ENCODE data around the gene WNT3A. TPM values are rescaled to one million over a fixed set of nuclear protein-coding genes. Genes with fewer than 3 reads are reported as not detected.

WNT3A gene
- total RNA-seq, 1 donor from 2014 or later: not detected

GRCh38 chr1:228034954-228035837 is 28.4 kb downstream of the WNT3A start:
- Mint-ChIP-seq H3K36me3 (ENCODE audit: low read depth) (no peaks in the 10 kb centered on the region), H3K4me3 (ENCODE audit: low read depth) (no peak overlapping the region), H3K4me1 (ENCODE audit: low read depth) (no peaks in the 10 kb centered on the region), H3K27me3 (ENCODE audit: low read depth) (peaks cover 23% of the 10 kb centered on the region), H3K9me3 (no peaks in the 10 kb centered on the region), H3K27ac (no peak overlapping the region)
- no peak for DNase-seq (ENCODE audit: low spot score)
- intact Hi-C loops (cut with micrococcal nuclease): no loop called here

DNA sequence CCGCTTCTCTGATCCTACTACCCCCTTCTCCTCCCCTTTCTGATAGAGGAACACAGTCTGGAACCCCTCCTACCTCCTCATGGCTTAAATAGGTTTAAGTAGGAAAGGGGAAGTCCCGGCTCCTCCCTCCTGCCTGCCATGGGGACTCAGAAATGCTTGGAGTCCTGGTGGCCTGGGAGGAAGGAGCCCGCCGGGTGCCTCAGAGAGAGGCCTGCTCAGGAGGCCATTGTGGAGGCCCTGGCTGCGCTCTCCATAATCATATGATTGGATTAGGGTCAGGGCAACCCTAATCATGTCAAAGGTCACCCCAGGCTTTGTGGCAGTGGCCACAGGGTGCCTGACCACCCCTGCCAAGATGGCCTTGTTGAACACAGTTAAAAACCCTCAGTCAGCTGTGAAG is 29.0 kb downstream of the WNT3A start:
- no peak overlapping the region for H3K4me3 Mint-ChIP-seq (ENCODE audit: low read depth)
- H3K9me3 Mint-ChIP-seq: no peaks in the 10 kb centered on the region
- peaks cover 25% of the 10 kb centered on the region for H3K27me3 Mint-ChIP-seq (ENCODE audit: low read depth)
- intact Hi-C loops (cut with micrococcal nuclease): no loop called here
- no peaks in the 10 kb centered on the region for H3K36me3 Mint-ChIP-seq (ENCODE audit: low read depth)
- H3K27ac Mint-ChIP-seq: no peak overlapping the region
- no peak for DNase-seq (ENCODE audit: low spot score)
- no peaks in the 10 kb centered on the region for H3K4me1 Mint-ChIP-seq (ENCODE audit: low read depth)

DNA sequence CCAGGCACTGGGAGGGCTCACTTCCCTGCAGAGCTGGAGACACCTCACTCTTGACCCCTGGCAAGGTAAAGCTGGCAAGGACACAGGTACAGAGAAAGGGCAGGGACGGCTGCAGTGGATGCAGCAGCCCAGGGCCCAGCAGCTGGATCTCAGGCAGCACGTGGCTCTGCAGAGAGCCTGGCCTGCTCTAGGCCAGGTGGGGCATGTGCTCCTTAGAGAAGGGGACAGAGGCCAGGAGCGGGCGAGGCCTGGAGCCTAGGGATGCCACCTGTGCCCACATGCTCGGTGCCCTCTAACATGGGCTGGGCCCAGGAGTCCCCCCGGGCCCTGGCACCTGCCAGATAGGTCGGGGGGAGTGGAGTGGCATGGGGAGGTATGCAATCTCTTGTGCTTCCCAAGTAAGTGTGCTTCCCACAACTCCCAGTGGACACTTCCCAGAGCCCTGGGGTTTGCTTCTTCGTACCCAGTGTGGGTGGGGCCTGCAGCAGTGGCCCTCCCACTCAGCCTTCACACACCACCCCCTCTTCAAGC is 30.0 kb downstream of the WNT3A start:
- Mint-ChIP-seq H3K4me3 (ENCODE audit: low read depth) (no peak overlapping the region), H3K27me3 (ENCODE audit: low read depth) (peaks cover 25% of the 10 kb centered on the region), H3K27ac (no peak overlapping the region), H3K4me1 (ENCODE audit: low read depth) (no peaks in the 10 kb centered on the region), H3K9me3 (no peaks in the 10 kb centered on the region), H3K36me3 (ENCODE audit: low read depth) (no peaks in the 10 kb centered on the region)
- no peak for DNase-seq (ENCODE audit: low spot score)
- intact Hi-C loops (cut with micrococcal nuclease): no loop called here

- DNase-seq (ENCODE audit: low spot score): no peak
- Mint-ChIP-seq H3K4me3 (ENCODE audit: low read depth) (no peak overlapping the region), H3K27me3 (ENCODE audit: low read depth) (peaks cover 24% of the 10 kb centered on the region), H3K4me1 (ENCODE audit: low read depth) (no peaks in the 10 kb centered on the region), H3K27ac (no peak overlapping the region), H3K9me3 (no peaks in the 10 kb centered on the region), H3K36me3 (ENCODE audit: low read depth) (no peaks in the 10 kb centered on the region)
- intact Hi-C loops (cut with micrococcal nuclease): no loop called here
These were observed 30.9 kb downstream of the WNT3A start for GRCh38 chr1:228037401-228038386.

DNA sequence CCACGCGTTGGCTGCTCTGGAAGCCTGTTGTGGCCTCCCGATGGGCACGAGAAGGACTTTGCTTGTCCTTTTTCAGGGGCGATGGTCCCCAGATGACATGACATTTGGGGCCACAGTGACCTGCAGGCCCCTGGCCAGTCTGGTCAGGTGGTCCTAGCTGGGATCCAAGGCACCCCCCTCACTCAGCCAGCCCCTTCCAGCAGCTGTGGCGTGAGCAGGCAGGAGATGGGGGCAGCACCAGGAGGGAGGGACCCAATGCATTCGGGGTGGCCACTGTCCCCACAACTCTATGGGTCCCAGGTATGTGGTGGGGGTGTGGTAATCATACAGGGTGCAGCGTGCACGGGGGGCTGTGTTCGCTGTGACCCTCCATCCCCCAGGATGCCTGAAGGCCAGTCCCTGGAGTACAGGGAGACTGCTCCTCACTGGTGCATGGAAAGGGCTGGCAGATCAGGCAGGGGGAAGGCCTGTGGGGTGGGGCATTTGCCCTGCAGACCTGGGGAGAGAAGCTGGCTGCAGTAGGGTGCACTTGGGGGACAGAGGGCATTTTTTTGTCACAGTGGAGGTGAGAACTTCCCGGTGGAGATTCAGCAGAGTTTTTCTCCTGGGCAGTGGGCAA is 31.7 kb downstream of the WNT3A start:
- DNase-seq (ENCODE audit: low spot score): no peak
- Mint-ChIP-seq H3K36me3 (ENCODE audit: low read depth) (no peaks in the 10 kb centered on the region), H3K9me3 (no peaks in the 10 kb centered on the region), H3K4me1 (ENCODE audit: low read depth) (no peaks in the 10 kb centered on the region), H3K4me3 (ENCODE audit: low read depth) (no peak overlapping the region), H3K27me3 (ENCODE audit: low read depth) (peaks cover 21% of the 10 kb centered on the region), H3K27ac (no peak overlapping the region)
- intact Hi-C loops (cut with micrococcal nuclease): no loop called here

DNA sequence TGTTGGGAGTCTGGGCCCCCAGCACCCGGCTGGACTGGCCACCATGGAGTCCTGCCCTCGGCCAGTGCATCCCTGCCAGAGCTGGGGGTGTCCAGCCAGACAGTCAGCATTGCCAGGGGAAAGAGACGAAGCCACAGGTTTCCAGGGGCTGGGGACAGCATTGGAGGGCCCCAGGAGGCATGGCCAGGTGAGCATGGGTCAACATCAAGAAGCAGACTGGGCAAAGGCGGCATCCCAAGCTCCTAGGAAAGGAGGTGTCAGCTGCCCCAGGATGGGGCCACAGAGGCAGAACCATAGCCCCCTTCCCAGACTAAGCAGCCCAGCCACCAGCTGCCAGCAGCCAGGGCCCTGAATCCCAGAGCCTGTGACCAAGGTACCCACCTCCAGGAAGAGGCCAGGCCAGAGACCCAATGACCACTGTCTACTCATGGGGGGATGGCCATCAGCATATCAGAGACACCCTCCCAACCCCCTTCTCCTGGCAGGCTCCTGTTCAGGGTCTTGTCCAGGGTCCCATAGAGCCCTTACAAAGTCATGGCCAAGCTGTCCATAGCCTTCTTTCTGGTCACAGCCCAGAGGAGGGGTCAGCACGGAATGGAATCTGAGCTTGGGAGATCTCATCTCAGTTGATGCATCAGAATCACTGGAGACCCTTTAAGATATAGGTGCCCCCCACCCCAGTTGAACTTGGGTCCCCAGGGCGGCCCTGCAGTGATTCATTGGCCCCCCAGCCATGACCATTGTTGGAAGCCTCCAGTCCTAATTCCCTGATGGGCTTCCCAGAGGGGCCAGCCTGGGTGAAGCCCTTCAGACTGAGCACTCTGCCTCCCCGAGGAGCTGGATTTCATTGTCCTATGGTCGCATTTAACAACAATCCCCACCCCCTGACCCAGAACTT is 32.5 kb downstream of the WNT3A start:
- Mint-ChIP-seq H3K4me1 (ENCODE audit: low read depth) (no peaks in the 10 kb centered on the region), H3K4me3 (ENCODE audit: low read depth) (no peak overlapping the region), H3K27me3 (ENCODE audit: low read depth) (peaks cover 19% of the 10 kb centered on the region), H3K27ac (no peak overlapping the region), H3K9me3 (no peaks in the 10 kb centered on the region), H3K36me3 (ENCODE audit: low read depth) (no peaks in the 10 kb centered on the region)
- DNase-seq (ENCODE audit: low spot score): no peak
- intact Hi-C loops (cut with micrococcal nuclease): no loop called here

GRCh38 chr1:228039986-228040385 is 33.2 kb downstream of the WNT3A start:
- H3K4me3 Mint-ChIP-seq (ENCODE audit: low read depth): no peak overlapping the region
- peaks cover 18% of the 10 kb centered on the region for H3K27me3 Mint-ChIP-seq (ENCODE audit: low read depth)
- H3K27ac Mint-ChIP-seq: no peak overlapping the region
- H3K4me1 Mint-ChIP-seq (ENCODE audit: low read depth): no peaks in the 10 kb centered on the region
- intact Hi-C loops (cut with micrococcal nuclease): no loop called here
- H3K36me3 Mint-ChIP-seq (ENCODE audit: low read depth): no peaks in the 10 kb centered on the region
- DNase-seq (ENCODE audit: low spot score): no peak
- H3K9me3 Mint-ChIP-seq: no peaks in the 10 kb centered on the region

- DNase-seq (ENCODE audit: low spot score): no peak
- Mint-ChIP-seq H3K36me3 (ENCODE audit: low read depth) (no peaks in the 10 kb centered on the region), H3K4me3 (ENCODE audit: low read depth) (no peak overlapping the region), H3K9me3 (no peaks in the 10 kb centered on the region), H3K27ac (no peak overlapping the region), H3K4me1 (ENCODE audit: low read depth) (no peaks in the 10 kb centered on the region), H3K27me3 (ENCODE audit: low read depth) (peaks cover 14% of the 10 kb centered on the region)
- intact Hi-C loops (cut with micrococcal nuclease): no loop called here
These were observed 34.5 kb downstream of the WNT3A start for GRCh38 chr1:228041316-228041715.

GRCh38 chr1:228042508-228042907 is 35.7 kb downstream of the WNT3A start:
- H3K4me1 Mint-ChIP-seq (ENCODE audit: low read depth): no peaks in the 10 kb centered on the region
- no peak for DNase-seq (ENCODE audit: low spot score)

DNA sequence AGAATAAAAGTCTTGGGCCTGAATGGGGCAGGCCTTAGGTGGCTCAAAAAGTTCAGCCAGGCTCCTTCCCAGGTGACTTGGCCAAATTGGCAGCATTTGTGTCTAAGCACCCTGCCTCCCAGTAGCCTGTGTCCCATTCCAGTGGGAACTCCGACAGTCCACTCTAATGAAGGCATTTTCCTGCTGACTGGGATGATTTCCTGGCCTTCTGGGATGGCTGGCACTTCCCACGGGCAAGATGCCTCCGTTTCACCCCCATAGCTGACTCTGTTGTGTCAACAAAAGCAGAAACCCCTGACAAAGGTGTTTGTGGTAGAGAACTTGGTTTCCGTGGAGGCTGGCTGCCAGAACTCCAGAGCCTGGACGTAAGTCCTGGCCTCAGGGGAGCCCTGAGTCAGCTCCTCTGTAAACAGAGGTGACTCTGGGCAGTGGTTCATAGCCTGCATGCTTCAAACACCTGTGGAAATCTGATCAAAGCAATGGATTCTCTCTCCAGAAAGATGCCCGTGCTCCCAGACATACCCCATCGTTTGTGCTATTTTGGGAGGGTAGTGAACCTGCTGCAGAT is 36.6 kb downstream of the WNT3A start:
- no peak overlapping the region for H3K27ac Mint-ChIP-seq
- no peaks in the 10 kb centered on the region for H3K36me3 Mint-ChIP-seq (ENCODE audit: low read depth)
- H3K4me3 Mint-ChIP-seq (ENCODE audit: low read depth): no peak overlapping the region
- no peaks in the 10 kb centered on the region for H3K4me1 Mint-ChIP-seq (ENCODE audit: low read depth)
- no peak for DNase-seq (ENCODE audit: low spot score)
- no peaks in the 10 kb centered on the region for H3K9me3 Mint-ChIP-seq
- peaks cover 8% of the 10 kb centered on the region for H3K27me3 Mint-ChIP-seq (ENCODE audit: low read depth)
- intact Hi-C loops (cut with micrococcal nuclease): no loop called here

More at GRCh38 chr1:228042508-228042907, 35.7 kb downstream of the WNT3A start:
- Mint-ChIP-seq H3K9me3 (no peaks in the 10 kb centered on the region), H3K27ac (no peak overlapping the region), H3K4me3 (ENCODE audit: low read depth) (no peak overlapping the region), H3K36me3 (ENCODE audit: low read depth) (no peaks in the 10 kb centered on the region), H3K27me3 (ENCODE audit: low read depth) (peaks cover 11% of the 10 kb centered on the region)
- intact Hi-C loops (cut with micrococcal nuclease): no loop called here

GRCh38 chr1:228044961-228045360 is 38.2 kb downstream of the WNT3A start:
- DNase-seq (ENCODE audit: low spot score): no peak
- H3K4me1 Mint-ChIP-seq (ENCODE audit: low read depth): no peaks in the 10 kb centered on the region
- H3K27ac Mint-ChIP-seq: no peak overlapping the region
- intact Hi-C loops (cut with micrococcal nuclease): no loop called here
- H3K4me3 Mint-ChIP-seq (ENCODE audit: low read depth): no peak overlapping the region
- peaks cover 4% of the 10 kb centered on the region for H3K27me3 Mint-ChIP-seq (ENCODE audit: low read depth)
- no peaks in the 10 kb centered on the region for H3K36me3 Mint-ChIP-seq (ENCODE audit: low read depth)
- H3K9me3 Mint-ChIP-seq: no peaks in the 10 kb centered on the region

Data from activated T-helper 2 cell treated with anti-CD3 and anti-CD28 coated beads, Interferon-gamma antibody, Interleukin-2, Interleukin-4, amounts not matched to agents 10 μg/mL and 5 μg/mL and 100 μg/mL, durations not matched to agents 14 hours and 24 hours and 36 hours (primary cell).